ENCODE results near the gene DOCK6. TPM values are rescaled to one million over a fixed set of nuclear protein-coding genes. Genes with fewer than 3 reads are reported as not detected.
"Not testable (repeated sequence)": the region's sequence is repeated elsewhere in the genome, so short reads cannot be mapped to it uniquely, and the experiment has no call there.

The DOCK6 gene
- total RNA-seq, 2 donors from 2014 or later, result 45.9 to 86.0 TPM

- Histone ChIP-seq H3K27ac (peak overlapping the region; percentile 64), H3K4me3 (no peak overlapping the region), H3K27me3 (no peaks in the 10 kb centered on the region), H3K9me3 (no peaks in the 10 kb centered on the region), H3K9ac (ENCODE audit: low read depth in 2 of 2, low read length in 2 of 2) (no peak overlapping the region), H3K4me1 (no peaks in the 10 kb centered on the region), H3K36me3 (no peaks in the 10 kb centered on the region)
- TF ChIP-seq, protein P1, sequence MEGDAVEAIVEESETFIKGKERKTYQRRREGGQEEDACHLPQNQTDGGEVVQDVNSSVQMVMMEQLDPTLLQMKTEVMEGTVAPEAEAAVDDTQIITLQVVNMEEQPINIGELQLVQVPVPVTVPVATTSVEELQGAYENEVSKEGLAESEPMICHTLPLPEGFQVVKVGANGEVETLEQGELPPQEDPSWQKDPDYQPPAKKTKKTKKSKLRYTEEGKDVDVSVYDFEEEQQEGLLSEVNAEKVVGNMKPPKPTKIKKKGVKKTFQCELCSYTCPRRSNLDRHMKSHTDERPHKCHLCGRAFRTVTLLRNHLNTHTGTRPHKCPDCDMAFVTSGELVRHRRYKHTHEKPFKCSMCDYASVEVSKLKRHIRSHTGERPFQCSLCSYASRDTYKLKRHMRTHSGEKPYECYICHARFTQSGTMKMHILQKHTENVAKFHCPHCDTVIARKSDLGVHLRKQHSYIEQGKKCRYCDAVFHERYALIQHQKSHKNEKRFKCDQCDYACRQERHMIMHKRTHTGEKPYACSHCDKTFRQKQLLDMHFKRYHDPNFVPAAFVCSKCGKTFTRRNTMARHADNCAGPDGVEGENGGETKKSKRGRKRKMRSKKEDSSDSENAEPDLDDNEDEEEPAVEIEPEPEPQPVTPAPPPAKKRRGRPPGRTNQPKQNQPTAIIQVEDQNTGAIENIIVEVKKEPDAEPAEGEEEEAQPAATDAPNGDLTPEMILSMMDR (IDR thresholded peaks at IDR 0.05), result no peak
- no peak for DNase-seq
- intact Hi-C loops (cut with DNase I), result no loop called here
Observed at GRCh38 chr19:11166281-11167142, 95.8 kb downstream of the DOCK6 start.

DNA sequence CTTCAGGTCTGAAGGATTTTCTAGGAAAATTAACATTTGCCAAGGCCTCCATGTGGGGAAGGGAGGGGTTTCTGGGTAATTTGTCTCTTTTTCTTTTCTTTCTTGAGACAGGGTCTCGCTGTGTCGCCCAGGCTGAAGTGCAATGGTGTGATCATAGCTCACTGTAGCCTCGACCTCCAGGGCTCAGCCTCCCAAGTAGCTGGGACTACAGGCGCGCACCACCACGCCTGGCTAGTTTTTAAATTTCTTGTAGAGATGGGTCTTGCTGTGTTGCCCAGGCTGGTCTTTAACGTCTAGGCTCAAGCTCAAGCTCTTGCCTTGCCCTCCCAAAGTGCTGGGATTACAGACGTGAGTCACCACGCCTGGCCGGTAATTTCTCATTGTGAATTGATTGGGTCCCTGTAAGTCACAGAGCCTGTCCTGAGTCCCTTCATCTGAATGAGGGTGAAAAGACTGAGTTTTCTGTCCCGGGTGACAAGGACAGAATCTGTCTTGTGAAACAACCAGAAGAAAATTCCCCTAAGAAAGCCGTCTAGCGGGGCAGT, 96.8 kb downstream of the DOCK6 start:
- intact Hi-C loops (cut with DNase I), result no loop called here
- Histone ChIP-seq H3K36me3 (no peaks in the 10 kb centered on the region), H3K9ac (ENCODE audit: low read depth in 2 of 2, low read length in 2 of 2) (no peak overlapping the region), H3K4me3 (no peak overlapping the region), H3K9me3 (no peaks in the 10 kb centered on the region), H3K4me1 (no peaks in the 10 kb centered on the region), H3K27me3 (no peaks in the 10 kb centered on the region), H3K27ac (peak overlapping the region; percentile 64)
- no peak for DNase-seq
- TF ChIP-seq, protein P1 (IDR thresholded peaks at IDR 0.05), result no peak

- peak overlapping the region; percentile 64 for H3K27ac ChIP-seq
- H3K9me3 ChIP-seq, result no peaks in the 10 kb centered on the region
- no peaks in the 10 kb centered on the region for H3K36me3 ChIP-seq
- intact Hi-C loops (cut with DNase I), result no loop called here
- TF ChIP-seq, protein P1 (IDR thresholded peaks at IDR 0.05), result no peak
- no peaks in the 10 kb centered on the region for H3K27me3 ChIP-seq
- no peaks in the 10 kb centered on the region for H3K4me1 ChIP-seq
- no peak overlapping the region for H3K9ac ChIP-seq (ENCODE audit: low read depth in 2 of 2, low read length in 2 of 2)
- peak; percentile 62 for DNase-seq
- H3K4me3 ChIP-seq, result no peak overlapping the region
Observed at GRCh38 chr19:11164879-11165406, 97.4 kb downstream of the DOCK6 start.

GRCh38 chr19:11164296-11164695, 98.0 kb downstream of the DOCK6 start:
- Histone ChIP-seq H3K9ac (ENCODE audit: low read depth in 2 of 2, low read length in 2 of 2) (peak overlapping the region in 1 of 2 donors; percentile 28), H3K9me3 (no peaks in the 10 kb centered on the region), H3K27me3 (no peaks in the 10 kb centered on the region), H3K36me3 (no peaks in the 10 kb centered on the region), H3K27ac (peak overlapping the region; percentile 64), H3K4me1 (no peaks in the 10 kb centered on the region), H3K4me3 (no peak overlapping the region)
- DNase-seq, result no peak
- intact Hi-C loops (cut with DNase I), result no loop called here
- TF ChIP-seq, protein P1 (IDR thresholded peaks at IDR 0.05), result no peak

DNA sequence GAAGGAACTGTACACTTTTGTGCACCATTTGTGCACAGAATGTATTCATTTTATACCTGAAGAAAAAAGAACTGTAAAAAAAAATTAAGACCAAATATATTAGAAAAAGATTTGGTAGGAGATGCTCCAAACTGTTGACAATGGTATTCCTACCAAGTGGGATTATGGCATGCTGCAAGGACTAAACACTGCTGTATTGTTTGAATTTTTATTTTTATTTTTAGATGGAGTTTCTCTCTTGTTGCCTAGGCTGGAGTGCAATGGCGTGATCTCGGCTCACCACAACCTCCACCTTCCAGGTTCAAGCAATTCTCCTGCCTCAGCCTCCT, 101.9 kb downstream of the DOCK6 start:
- H3K4me3 ChIP-seq; H3K9me3 ChIP-seq; H3K4me1 ChIP-seq; intact Hi-C loops (cut with DNase I); H3K36me3 ChIP-seq; H3K9ac ChIP-seq (ENCODE audit: low read depth in 2 of 2, low read length in 2 of 2); DNase-seq; H3K27me3 ChIP-seq; H3K27ac ChIP-seq: not testable (repeated sequence)
